SU-DHL-6 (cell line): ENCODE results near the gene KCNA2.

Experiments used
- EZH2phosphoT487 ChIP-seq: fragments of 200-600 bp; sonication (generic), shearing (Covaris generic); conservative IDR thresholded peaks from 2 replicates; pipeline ENCODE4 v1.6.1; 2018; ENCODE audit warnings: mild to moderate bottlenecking, antibody characterized with exemption, low read length, moderate library complexity, mixed read lengths
- TF ChIP-seq, protein P1 (sequence below): fragments of 200-600 bp; sonication (generic); IDR thresholded peaks from one replicate; pipeline ENCODE4 v1.5.1; 2017; ENCODE audit warnings: antibody characterized with exemption, mild to moderate bottlenecking, low read length, moderate library complexity; ENCODE audit not compliant: insufficient read depth, poor library complexity, severe bottlenecking

DNA sequence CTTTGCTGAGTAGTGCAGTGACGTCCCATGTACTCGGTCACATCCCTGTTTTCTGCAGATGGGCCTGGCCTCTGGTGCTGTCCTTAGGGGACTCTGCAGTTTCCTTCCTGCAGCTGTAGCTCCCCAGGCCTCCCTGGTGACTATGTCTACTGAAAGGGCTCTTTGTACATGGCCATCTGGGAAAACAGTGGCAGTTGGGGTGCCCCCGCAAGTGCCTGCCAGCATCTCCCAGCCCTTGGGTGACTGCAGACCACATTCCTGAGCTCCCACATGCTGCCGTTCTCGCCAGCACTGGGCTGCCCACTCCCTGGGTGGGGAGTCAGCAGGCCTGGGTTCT, 49.7 kb downstream of the KCNA2 start:
- TF ChIP-seq, protein P1, sequence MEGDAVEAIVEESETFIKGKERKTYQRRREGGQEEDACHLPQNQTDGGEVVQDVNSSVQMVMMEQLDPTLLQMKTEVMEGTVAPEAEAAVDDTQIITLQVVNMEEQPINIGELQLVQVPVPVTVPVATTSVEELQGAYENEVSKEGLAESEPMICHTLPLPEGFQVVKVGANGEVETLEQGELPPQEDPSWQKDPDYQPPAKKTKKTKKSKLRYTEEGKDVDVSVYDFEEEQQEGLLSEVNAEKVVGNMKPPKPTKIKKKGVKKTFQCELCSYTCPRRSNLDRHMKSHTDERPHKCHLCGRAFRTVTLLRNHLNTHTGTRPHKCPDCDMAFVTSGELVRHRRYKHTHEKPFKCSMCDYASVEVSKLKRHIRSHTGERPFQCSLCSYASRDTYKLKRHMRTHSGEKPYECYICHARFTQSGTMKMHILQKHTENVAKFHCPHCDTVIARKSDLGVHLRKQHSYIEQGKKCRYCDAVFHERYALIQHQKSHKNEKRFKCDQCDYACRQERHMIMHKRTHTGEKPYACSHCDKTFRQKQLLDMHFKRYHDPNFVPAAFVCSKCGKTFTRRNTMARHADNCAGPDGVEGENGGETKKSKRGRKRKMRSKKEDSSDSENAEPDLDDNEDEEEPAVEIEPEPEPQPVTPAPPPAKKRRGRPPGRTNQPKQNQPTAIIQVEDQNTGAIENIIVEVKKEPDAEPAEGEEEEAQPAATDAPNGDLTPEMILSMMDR, result no peak
- no peak for TF ChIP-seq EZH2phosphoT487
